ENCODE results near the gene SRGAP1.
A peak's percentile ranks its signal among the peaks of the same experiment; 100 is the strongest.

The SRGAP1 gene

GRCh38 chr12:63844391-63845341, at the start of gene SRGAP1:
TSS of gene SRGAP1 (plus strand) at chr12:63844700. CDS start at chr12:63844817, 117 bp downstream.
- Histone ChIP-seq H3K4me3 (peak within 1 kb of the TSS; percentile 54 to 96 (median 81)), H3K27ac (peak within 1 kb of the TSS; percentile 77 to 98 (median 87))

GRCh38 chr12:63795032-63795687, 49.3 kb upstream of the SRGAP1 start:
- Histone ChIP-seq H3K27ac (no peak overlapping the region), H3K4me3 (no peak overlapping the region)

GRCh38 chr12:63795944-63796343, 48.6 kb upstream of the SRGAP1 start:
- H3K4me3 ChIP-seq: no peak overlapping the region
- H3K27ac ChIP-seq: no peak overlapping the region

GRCh38 chr12:63802012-63802608, 42.4 kb upstream of the SRGAP1 start:
- Histone ChIP-seq H3K4me3 (no peak overlapping the region), H3K27ac (no peak overlapping the region)

- H3K4me3 ChIP-seq: no peak overlapping the region
- no peak overlapping the region for H3K27ac ChIP-seq
Observed at GRCh38 chr12:63804746-63805145, 39.8 kb upstream of the SRGAP1 start.

DNA sequence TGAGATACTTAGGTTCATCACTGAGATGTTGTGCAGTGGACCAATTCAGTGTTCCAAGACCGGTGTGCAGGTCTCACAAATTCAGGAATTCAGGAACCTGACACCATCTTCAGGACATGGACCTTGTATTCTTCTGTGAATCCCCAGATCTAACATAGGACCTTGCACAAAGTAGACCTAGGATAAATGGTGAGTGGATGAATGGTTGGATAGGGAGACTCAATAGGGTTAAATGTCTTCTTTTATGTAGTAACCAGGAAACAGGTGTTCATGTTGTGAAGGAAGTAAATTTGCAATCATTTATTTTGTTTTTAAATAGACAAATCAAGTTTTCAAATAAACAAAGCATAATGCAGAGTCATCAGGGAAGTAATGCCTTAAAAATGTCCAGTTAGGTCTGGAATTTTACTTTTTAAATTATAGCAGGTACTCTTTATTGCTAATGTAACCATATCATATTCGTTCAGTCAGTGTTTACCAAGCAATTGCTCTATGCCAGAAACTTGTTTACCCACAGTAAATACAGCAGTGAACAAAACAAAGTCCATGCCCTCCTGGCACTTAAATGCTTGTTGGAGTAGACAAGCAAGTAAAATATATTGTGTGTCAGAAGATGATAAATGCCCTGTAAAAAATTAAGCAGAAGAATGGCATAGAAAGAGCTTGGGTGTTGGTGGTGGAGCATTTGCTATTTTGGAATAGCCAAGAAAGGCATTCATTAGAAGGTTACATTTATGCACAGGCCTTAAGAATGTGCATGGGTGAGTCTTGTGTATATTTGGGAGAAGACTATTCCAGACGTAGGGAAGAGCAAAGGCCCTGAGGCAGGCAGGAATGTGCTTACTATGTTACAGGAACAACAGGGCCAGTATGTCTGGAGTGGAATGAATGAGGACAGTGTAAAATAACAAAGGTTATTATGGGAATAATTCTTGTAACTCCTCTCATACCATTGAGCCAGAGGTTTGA, 38.5 kb upstream of the SRGAP1 start:
- no peak overlapping the region for H3K4me3 ChIP-seq
- no peak overlapping the region for H3K27ac ChIP-seq

DNA sequence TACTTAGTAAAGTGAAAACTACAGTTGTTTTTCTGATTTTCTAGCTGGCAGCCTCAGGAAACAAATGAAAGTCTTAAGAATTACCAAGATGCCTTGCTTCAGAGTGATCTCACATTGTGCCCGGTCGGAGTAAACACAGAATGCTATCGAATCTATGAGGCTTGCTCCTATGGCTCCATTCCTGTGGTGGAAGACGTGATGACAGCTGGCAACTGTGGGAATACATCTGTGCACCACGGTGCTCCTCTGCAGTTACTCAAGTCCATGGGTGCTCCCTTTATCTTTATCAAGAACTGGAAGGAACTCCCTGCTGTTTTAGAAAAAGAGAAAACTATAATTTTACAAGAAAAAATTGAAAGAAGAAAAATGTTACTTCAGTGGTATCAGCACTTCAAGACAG, 35.9 kb upstream of the SRGAP1 start:
- no peak overlapping the region for H3K27ac ChIP-seq
- no peak overlapping the region for H3K4me3 ChIP-seq

DNA sequence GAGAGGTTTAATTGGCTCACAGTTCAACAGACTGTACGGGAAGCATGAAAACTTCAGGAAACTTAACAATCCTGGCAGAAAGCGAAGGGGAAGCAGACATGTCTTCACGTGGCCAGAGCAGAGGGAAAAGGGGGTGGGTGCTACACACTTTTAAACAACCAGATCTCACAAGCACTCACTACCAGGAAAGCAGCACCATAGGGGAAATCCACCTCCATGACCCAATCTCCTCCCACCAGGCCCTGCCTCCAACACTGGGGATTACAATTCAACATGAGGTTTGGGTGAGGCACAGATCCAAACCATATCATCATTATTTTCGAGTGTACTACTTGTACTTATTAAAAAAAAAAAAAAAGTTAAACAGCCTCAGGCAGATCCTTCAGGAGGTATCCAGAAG, 34.9 kb upstream of the SRGAP1 start:
- Histone ChIP-seq H3K4me3 (no peak overlapping the region), H3K27ac (no peak overlapping the region)

DNA sequence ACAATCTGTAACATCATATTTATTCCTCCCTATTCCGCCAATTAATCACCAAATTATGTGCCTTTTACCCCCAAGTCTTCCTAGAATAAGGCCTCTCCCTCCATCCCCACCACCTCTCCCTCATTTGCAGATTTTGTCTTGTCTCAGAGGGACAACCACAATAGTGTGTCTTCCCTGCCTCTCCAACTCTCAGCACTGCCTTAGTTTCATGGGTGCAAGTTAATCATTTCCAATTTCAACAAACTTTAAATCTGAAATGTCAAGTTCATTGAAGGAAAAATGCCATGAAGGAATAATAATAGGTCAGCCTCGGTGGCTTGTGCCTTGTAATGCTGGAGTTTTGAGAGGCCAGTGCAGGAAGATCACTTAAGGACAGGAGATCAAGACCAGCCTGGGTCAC, 33.2 kb upstream of the SRGAP1 start:
- no peak overlapping the region for H3K27ac ChIP-seq
- no peak overlapping the region for H3K4me3 ChIP-seq

- H3K4me3 ChIP-seq: no peak overlapping the region
- H3K27ac ChIP-seq: no peak overlapping the region
Observed at GRCh38 chr12:63811755-63812154, 32.7 kb upstream of the SRGAP1 start.

DNA sequence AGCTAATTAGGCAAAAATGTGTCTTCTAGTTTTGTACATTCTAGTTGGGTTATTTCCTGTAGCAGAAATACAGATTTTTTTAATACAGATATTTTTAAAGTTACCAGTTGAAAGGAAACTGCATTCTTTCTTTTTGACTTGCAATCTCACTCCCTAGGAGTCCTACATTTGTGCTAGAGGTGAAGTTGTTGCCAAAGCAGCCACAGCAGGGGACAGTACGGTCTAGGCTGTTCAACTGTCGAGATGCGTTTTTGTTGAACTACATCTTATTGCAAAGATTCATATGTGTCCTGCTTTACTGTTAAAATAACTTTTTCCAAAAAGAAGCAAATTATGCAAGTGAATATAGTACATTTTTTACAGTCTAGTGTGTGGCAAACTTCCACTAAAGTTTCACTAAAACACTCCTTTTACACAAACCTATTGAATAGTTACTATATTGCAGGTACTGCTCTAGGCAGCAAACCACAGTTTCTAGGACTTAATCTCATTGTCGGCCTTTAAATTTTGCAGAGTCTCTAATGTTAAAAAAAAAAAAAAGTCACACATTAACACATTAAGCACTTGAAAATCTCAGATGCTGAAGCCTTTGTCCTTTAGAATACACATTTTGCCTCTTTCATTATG, 30.2 kb upstream of the SRGAP1 start:
- no peak overlapping the region for H3K4me3 ChIP-seq
- no peak overlapping the region for H3K27ac ChIP-seq

- Histone ChIP-seq H3K27ac (no peak overlapping the region), H3K4me3 (no peak overlapping the region)
Observed at GRCh38 chr12:63815482-63815852, 29.0 kb upstream of the SRGAP1 start.

DNA sequence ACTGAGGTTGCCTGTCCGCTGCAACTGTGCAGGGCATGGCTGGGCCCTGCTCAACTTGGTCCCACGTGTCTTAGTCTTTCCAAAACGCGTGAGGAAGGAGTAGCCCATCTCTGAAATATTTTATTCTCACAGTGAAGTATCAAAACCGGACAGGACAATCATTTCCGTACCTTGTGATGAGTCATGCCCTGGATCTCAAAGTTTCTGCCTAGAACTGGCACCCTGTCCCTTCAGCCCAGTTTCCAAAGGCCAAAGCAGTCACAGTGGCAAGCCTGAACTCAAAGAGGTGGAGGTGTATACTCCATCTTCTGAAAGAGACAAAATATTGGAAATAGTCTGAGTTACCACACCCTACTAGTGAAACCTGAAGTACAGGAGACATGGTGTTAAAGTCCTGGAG, 28.5 kb upstream of the SRGAP1 start:
- Histone ChIP-seq H3K27ac (no peak overlapping the region), H3K4me3 (no peak overlapping the region)

GRCh38 chr12:63820427-63820826, 24.1 kb upstream of the SRGAP1 start:
- Histone ChIP-seq H3K4me3 (no peak overlapping the region), H3K27ac (no peak overlapping the region)

- peak overlapping the region in 1 of 21 experiments; percentile 21 for H3K27ac ChIP-seq
- peak overlapping the region; percentile 22 to 41 (median 29) for H3K4me3 ChIP-seq
Observed at GRCh38 chr12:63821781-63822251, 22.7 kb upstream of the SRGAP1 start.

GRCh38 chr12:63822352-63822751, 22.1 kb upstream of the SRGAP1 start:
- no peak overlapping the region for H3K27ac ChIP-seq

DNA sequence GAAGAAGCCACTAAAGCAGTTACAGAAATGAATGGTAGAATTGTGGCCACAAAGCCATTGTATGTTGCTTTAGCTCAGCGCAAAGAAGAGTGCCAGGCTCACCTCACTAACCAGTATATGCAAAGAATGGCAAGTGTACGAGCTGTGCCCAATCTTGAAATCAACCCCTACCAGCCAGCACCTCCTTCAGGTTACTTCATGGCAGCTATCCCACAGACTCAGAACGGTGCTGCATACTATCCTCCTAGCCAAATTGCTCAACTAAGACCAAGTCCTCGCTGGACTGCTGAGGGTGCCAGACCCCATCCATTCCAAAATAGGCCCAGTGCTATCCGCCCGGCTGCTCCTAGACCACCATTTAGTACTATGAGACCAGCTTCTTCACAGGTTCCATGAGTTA, 21.5 kb upstream of the SRGAP1 start:
- H3K27ac ChIP-seq: no peak overlapping the region
- H3K4me3 ChIP-seq: no peak overlapping the region

More at GRCh38 chr12:63822352-63822751, 22.1 kb upstream of the SRGAP1 start:
- H3K4me3 ChIP-seq: peak overlapping the region in 5 of 7 experiments; percentile 22 to 41 (median 30)

GRCh38 chr12:63826006-63826585, 18.4 kb upstream of the SRGAP1 start:
- no peak overlapping the region for H3K27ac ChIP-seq
- H3K4me3 ChIP-seq: no peak overlapping the region

GRCh38 chr12:63828867-63829266, 15.6 kb upstream of the SRGAP1 start:
- no peak overlapping the region for H3K4me3 ChIP-seq
- no peak overlapping the region for H3K27ac ChIP-seq
